ENCODE data around the gene DYNLRB1.

DNA sequence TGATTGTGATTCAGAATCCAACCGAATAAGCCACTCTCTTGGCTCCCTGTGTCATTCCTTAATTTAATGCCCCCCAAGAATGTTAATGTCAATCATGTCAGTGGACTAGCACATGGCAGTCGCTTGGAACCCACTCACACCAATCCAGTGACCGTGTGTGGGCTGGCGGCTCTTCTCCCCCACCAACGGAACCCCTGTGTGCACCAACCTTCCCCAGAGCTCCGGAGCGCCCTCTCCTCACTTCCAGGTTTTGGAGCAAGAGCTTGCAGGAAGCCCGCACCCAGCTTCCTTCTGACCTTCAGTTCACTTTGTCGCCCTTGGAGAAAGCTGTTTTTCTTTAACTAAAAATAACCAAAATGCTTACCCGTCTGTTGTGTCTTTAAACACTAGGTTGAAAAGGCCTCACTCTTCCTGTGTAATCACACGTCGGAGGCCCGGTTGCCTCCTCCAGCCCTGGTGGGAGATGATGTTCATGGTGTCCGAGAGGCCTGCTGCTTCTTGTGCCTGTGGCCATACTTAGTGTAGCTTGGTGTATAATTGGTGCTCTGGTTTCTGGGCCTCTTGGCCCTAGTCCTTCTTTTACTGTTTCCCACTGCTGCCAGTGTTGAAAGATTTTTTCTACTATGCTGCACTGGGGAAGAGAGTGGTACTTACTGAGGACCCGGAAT, 24.5 kb downstream of the DYNLRB1 start:
- TF ChIP-seq, protein P1, sequence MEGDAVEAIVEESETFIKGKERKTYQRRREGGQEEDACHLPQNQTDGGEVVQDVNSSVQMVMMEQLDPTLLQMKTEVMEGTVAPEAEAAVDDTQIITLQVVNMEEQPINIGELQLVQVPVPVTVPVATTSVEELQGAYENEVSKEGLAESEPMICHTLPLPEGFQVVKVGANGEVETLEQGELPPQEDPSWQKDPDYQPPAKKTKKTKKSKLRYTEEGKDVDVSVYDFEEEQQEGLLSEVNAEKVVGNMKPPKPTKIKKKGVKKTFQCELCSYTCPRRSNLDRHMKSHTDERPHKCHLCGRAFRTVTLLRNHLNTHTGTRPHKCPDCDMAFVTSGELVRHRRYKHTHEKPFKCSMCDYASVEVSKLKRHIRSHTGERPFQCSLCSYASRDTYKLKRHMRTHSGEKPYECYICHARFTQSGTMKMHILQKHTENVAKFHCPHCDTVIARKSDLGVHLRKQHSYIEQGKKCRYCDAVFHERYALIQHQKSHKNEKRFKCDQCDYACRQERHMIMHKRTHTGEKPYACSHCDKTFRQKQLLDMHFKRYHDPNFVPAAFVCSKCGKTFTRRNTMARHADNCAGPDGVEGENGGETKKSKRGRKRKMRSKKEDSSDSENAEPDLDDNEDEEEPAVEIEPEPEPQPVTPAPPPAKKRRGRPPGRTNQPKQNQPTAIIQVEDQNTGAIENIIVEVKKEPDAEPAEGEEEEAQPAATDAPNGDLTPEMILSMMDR (conservative IDR thresholded peaks at IDR 0.05 in 1 of 2, IDR thresholded peaks at IDR 0.05 in 1 of 2; ENCODE audit: extremely low read depth in 1 of 2, insufficient read depth in 1 of 2, low read depth in 1 of 2, low read length in 2 of 2) = no peak
- no peak for TF ChIP-seq EZH2 (IDR thresholded peaks at IDR 0.05; ENCODE audit: borderline replicate concordance, low read length)

Measured in mammary epithelial cell (primary cell).